Measurements from ENCODE around the gene PRKACG. TPM values are rescaled to one million over a fixed set of nuclear protein-coding genes. Genes with fewer than 3 reads are reported as not detected.
"Not testable (repeated sequence)": the region's sequence is repeated elsewhere in the genome, so short reads cannot be mapped to it uniquely, and the experiment has no call there.

The PRKACG gene
- total RNA-seq, 1 donor from 2014 or later, result not detected

GRCh38 chr9:69027355-69028097 lies 13.6 kb upstream of the PRKACG start:
- no peak for DNase-seq (ENCODE audit: low spot score)

GRCh38 chr9:69023650-69024049 lies 9.7 kb upstream of the PRKACG start:
- DNase-seq (ENCODE audit: low spot score), result no peak

GRCh38 chr9:69020301-69021145 lies 6.6 kb upstream of the PRKACG start:
- DNase-seq (ENCODE audit: low spot score), result no peak

- DNase-seq (ENCODE audit: low spot score), result no peak
Measured at GRCh38 chr9:69019808-69020207, 5.9 kb upstream of the PRKACG start.

GRCh38 chr9:69018737-69019136 lies 4.8 kb upstream of the PRKACG start:
- DNase-seq (ENCODE audit: low spot score), result no peak

- DNase-seq (ENCODE audit: low spot score), result no peak
Measured at GRCh38 chr9:69016191-69017096, 2.5 kb upstream of the PRKACG start.

- DNase-seq (ENCODE audit: low spot score), result no peak
Measured at GRCh38 chr9:69013382-69013727, 558 bp downstream of the PRKACG start.

- DNase-seq (ENCODE audit: low spot score), result no peak
Measured at GRCh38 chr9:69012696-69013381, 1.1 kb downstream of the PRKACG start.

- DNase-seq (ENCODE audit: low spot score), result no peak
Measured at GRCh38 chr9:69009708-69010107, 4.2 kb downstream of the PRKACG start.

GRCh38 chr9:69004836-69005235 lies 9.1 kb downstream of the PRKACG start:
- no peak for DNase-seq (ENCODE audit: low spot score)

GRCh38 chr9:69003051-69003450 lies 10.9 kb downstream of the PRKACG start:
- DNase-seq (ENCODE audit: low spot score), result no peak

- DNase-seq (ENCODE audit: low spot score), result no peak
Measured at GRCh38 chr9:69001921-69002320, 12.0 kb downstream of the PRKACG start.

GRCh38 chr9:68999393-69000105 lies 14.4 kb downstream of the PRKACG start:
- DNase-seq (ENCODE audit: low spot score), result no peak

- no peak for DNase-seq (ENCODE audit: low spot score)
Measured at GRCh38 chr9:68998812-68999211, 15.1 kb downstream of the PRKACG start.

GRCh38 chr9:68998385-68998784 lies 15.5 kb downstream of the PRKACG start:
- DNase-seq (ENCODE audit: low spot score), result no peak

- no peak for DNase-seq (ENCODE audit: low spot score)
Measured at GRCh38 chr9:68997666-68998065, 16.2 kb downstream of the PRKACG start.

- no peak for DNase-seq (ENCODE audit: low spot score)
Measured at GRCh38 chr9:68996462-68996861, 17.5 kb downstream of the PRKACG start.

- no peak for DNase-seq (ENCODE audit: low spot score)
Measured at GRCh38 chr9:68995776-68996175, 18.1 kb downstream of the PRKACG start.

- no peak for DNase-seq (ENCODE audit: low spot score)
Measured at GRCh38 chr9:68991457-68991856, 22.5 kb downstream of the PRKACG start.

GRCh38 chr9:68986949-68987348 lies 27.0 kb downstream of the PRKACG start:
- DNase-seq (ENCODE audit: low spot score), result not testable (repeated sequence)

Measured in mesenteric fat pad (tissue), 1 donor.